Measurements from ENCODE around the gene PDK3. TPM values are rescaled to one million over a fixed set of nuclear protein-coding genes. Genes with fewer than 3 reads are reported as not detected.

The PDK3 gene
- total RNA-seq, 1 donor from 2014 or later: 7.3 TPM

- DNase-seq (ENCODE audit: low spot score in 2 of 2) (no peak), FAIRE-seq (no peak)
Observed at GRCh38 chrX:24542756-24543155, 77.7 kb downstream of the PDK3 start.

- FAIRE-seq (no peak), DNase-seq (ENCODE audit: low spot score in 2 of 2) (no peak)
Observed at GRCh38 chrX:24547961-24548360, 82.9 kb downstream of the PDK3 start.

- no peak for DNase-seq (ENCODE audit: low spot score in 2 of 2)
- FAIRE-seq: no peak
Observed at GRCh38 chrX:24550166-24550565, 85.1 kb downstream of the PDK3 start.

- FAIRE-seq (no peak), DNase-seq (ENCODE audit: low spot score in 2 of 2) (no peak)
Observed at GRCh38 chrX:24553011-24553410, 87.9 kb downstream of the PDK3 start.

- DNase-seq (ENCODE audit: low spot score in 2 of 2): no peak
- no peak for FAIRE-seq
Observed at GRCh38 chrX:24561121-24561520, 96.0 kb downstream of the PDK3 start.

GRCh38 chrX:24563291-24564010, 98.4 kb downstream of the PDK3 start:
- FAIRE-seq: no peak
- peak in 1 of 2 donors; percentile 4 for DNase-seq (ENCODE audit: low spot score in 2 of 2)

- no peak for DNase-seq (ENCODE audit: low spot score in 2 of 2)
- no peak for FAIRE-seq
Observed at GRCh38 chrX:24566240-24566639, 101.2 kb downstream of the PDK3 start.

GRCh38 chrX:24567169-24567568, 102.1 kb downstream of the PDK3 start:
- no peak for FAIRE-seq

GRCh38 chrX:24574743-24575142, 109.7 kb downstream of the PDK3 start:
- FAIRE-seq (no peak), DNase-seq (ENCODE audit: low spot score in 2 of 2) (no peak)

More at GRCh38 chrX:24567169-24567568, 102.1 kb downstream of the PDK3 start:
- DNase-seq (ENCODE audit: low spot score in 2 of 2): no peak

GRCh38 chrX:24575496-24575895, 110.4 kb downstream of the PDK3 start:
- DNase-seq (ENCODE audit: low spot score in 2 of 2) (no peak), FAIRE-seq (no peak)

- DNase-seq (ENCODE audit: low spot score in 2 of 2): no peak
- FAIRE-seq: no peak
Observed at GRCh38 chrX:24577091-24577490, 112.0 kb downstream of the PDK3 start.

Small RNAs within 50 kb of the gene (small RNA-seq; reads per million reads assigned to genes)
- gene SNRPEP9: not detected

Other genes with a start within 250 kb of the PDK3 start
- not detected for gene SUPT20HL2, start 151.2 kb upstream of the PDK3 start, total RNA-seq
- gene SUPT20HL1, start 104.6 kb upstream of the PDK3 start, total RNA-seq: not detected
- 29.8 TPM for gene PCYT1B, start 182.1 kb downstream of the PDK3 start, total RNA-seq
- gene POLA1, start 228.6 kb downstream of the PDK3 start, total RNA-seq: 44.0 TPM

All from frontal cortex (tissue), 4 donors.